Nephron (organoid): ENCODE data around the gene ATP6V0B.
A peak's percentile ranks its signal among the peaks of the same experiment; 100 is the strongest.

Experiments used
- H3K27ac Mint-ChIP-seq, 3 experiments: 2 replicates each; pipeline ENCODE4 v1.8.0; 2020; ENCODE audit warnings: mixed read lengths in 3 of 3, mild to moderate bottlenecking in 2 of 3, moderate library complexity in 1 of 3
- H3K27me3 Mint-ChIP-seq: 2 replicates; pipeline ENCODE4 v1.8.0; 2021; ENCODE audit warnings: low read depth, mild to moderate bottlenecking, moderate library complexity, mixed read lengths
- H3K36me3 Mint-ChIP-seq: 2 replicates; pipeline ENCODE4 v1.8.0; 2020; ENCODE audit warnings: low read depth, mixed read lengths
- H3K4me1 Mint-ChIP-seq: 2 replicates; pipeline ENCODE4 v1.8.0; 2020; ENCODE audit warnings: mixed read lengths
- H3K4me3 Mint-ChIP-seq, 3 experiments: 2 replicates each; pipeline ENCODE4 v1.8.0; 2020; ENCODE audit warnings: mild to moderate bottlenecking in 3 of 3, mixed read lengths in 3 of 3, moderate library complexity in 2 of 3
- H3K9me3 Mint-ChIP-seq: 2 replicates; pipeline ENCODE4 v1.8.0; 2020; ENCODE audit warnings: mixed read lengths
- TF ChIP-seq, protein P1 (sequence below), 3 experiments: fragments of 200-600 bp; sonication (generic); IDR thresholded peaks; one replicate each; pipeline ENCODE4 v1.5.0; 2021; ENCODE audit warnings: antibody characterized with exemption in 3 of 3; ENCODE audit not compliant: unreplicated experiment in 3 of 3

ATP6V0B gene

DNA sequence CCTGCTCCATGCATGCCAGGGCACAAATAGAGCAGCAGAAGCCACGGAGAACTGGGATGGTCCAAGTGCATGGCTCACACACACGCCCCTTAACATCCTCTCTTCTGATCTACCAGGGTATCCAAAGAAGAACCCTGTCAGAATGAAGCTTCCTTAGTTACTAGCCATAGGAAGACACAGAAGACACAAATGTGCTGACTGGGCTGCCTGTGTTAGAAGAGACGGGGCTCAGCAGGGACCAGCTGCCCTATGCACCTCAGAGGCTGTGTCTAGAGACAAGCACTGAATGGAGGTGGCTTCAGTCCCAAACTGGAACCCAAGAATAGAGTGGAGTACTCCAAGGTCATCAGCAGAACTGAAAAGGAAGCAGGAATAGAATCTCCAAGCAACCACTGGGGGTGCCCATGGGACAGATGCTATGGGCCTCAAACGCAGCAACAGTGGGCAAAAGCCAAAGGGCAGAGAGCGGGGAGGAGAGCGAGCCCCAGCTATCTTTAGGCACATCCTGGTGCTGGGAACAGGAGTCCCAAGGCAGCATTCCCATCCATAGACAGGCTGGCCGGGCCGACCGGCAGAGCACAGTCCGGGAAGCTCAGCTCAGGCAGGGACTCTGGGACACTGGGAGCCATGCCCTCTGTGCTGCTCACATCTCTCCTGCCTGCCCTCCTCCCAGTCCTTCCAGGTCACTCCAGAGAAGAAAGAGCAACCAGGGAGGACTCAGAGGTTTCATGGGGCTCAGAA, 47.0 kb downstream of the ATP6V0B start:
- Mint-ChIP-seq H3K36me3 (peaks cover 9% of the 10 kb centered on the region), H3K27ac (no peak overlapping the region), H3K4me3 (no peak overlapping the region), H3K9me3 (no peaks in the 10 kb centered on the region), H3K4me1 (no peaks in the 10 kb centered on the region), H3K27me3 (no peaks in the 10 kb centered on the region)
- TF ChIP-seq, protein P1, sequence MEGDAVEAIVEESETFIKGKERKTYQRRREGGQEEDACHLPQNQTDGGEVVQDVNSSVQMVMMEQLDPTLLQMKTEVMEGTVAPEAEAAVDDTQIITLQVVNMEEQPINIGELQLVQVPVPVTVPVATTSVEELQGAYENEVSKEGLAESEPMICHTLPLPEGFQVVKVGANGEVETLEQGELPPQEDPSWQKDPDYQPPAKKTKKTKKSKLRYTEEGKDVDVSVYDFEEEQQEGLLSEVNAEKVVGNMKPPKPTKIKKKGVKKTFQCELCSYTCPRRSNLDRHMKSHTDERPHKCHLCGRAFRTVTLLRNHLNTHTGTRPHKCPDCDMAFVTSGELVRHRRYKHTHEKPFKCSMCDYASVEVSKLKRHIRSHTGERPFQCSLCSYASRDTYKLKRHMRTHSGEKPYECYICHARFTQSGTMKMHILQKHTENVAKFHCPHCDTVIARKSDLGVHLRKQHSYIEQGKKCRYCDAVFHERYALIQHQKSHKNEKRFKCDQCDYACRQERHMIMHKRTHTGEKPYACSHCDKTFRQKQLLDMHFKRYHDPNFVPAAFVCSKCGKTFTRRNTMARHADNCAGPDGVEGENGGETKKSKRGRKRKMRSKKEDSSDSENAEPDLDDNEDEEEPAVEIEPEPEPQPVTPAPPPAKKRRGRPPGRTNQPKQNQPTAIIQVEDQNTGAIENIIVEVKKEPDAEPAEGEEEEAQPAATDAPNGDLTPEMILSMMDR (IDR thresholded peaks at IDR 0.05; ENCODE audit: unreplicated experiment in 3 of 3), result no peak

DNA sequence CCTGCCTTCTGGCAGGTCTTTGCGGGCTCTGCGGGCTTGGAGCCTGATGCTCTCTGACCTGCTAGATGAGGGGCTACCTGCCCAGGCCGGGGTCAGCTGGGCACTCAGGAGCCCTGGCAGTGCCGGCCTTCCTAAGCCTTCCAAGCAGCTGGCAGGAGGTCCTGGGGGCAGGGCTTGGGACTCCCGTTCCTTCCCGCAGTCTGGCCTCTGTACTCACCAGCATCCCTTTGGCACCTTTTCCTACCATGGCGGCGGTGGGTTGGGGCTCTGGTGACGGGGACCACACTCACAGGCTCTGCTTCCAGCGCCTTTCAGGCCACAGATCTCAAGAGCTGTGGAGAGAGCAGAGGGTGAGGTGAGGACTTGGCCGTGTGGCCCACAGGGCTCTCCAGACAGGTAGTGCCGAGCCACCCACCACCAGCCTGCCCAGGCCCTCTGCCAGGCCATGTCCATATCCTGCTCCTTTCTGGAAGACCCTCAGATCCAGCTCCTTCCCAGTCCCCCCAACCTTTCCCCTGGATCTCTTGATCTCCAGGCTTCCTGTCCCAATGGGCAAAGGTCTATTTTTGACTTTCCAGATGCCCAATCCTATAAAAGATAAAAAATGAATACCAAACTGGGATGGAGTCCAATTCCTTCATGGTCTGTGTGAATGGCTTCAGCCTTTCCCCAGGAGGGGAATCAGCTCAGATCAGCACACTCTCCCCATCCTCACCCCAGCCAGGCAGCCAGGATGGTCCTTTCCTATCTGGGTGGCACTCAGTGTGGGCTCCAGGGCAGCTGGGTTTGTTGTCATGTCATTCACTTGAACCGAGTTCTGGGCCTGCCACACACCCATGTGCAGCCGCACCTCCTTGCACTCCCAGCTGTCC, 49.5 kb downstream of the ATP6V0B start:
- Mint-ChIP-seq H3K36me3 (peaks cover 9% of the 10 kb centered on the region), H3K4me1 (peaks cover 13% of the 10 kb centered on the region), H3K9me3 (no peaks in the 10 kb centered on the region), H3K4me3 (no peak overlapping the region), H3K27ac (no peak overlapping the region), H3K27me3 (no peaks in the 10 kb centered on the region)
- TF ChIP-seq, protein P1 (IDR thresholded peaks at IDR 0.05; ENCODE audit: unreplicated experiment in 3 of 3), result no peak

DNA sequence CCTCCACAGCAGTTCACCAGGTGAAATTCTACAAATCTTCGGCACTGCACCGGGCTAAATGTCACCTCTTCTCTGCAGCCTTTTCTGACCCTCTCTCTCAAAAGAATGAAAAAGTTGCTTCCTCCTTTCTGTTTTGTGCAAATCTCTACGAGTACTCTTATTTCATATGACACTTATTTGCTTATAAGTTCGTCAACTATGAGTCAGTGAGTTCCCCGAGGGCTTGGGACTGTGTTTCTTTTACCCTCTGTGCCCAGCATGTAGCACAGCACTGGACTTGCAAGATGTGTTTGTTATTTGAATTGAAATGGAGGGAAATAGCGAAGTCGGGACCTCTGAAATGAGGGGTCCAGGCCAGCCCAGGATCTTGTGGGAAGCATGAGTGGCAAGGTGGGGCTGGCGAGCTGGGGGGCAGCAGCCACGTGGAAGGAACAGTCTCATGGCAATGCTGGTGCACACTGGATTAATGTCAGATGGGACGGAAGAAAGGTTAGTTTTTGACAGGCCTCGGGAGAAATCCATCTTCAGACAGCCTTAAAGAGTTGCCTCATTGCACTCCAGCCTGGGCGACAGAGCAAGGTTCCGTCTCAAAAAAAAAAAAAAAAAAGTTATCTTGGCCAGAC, 50.3 kb downstream of the ATP6V0B start:
- TF ChIP-seq, protein P1 (IDR thresholded peaks at IDR 0.05; ENCODE audit: unreplicated experiment in 3 of 3), result no peak
- Mint-ChIP-seq H3K9me3 (no peaks in the 10 kb centered on the region), H3K4me3 (no peak overlapping the region)

DNA sequence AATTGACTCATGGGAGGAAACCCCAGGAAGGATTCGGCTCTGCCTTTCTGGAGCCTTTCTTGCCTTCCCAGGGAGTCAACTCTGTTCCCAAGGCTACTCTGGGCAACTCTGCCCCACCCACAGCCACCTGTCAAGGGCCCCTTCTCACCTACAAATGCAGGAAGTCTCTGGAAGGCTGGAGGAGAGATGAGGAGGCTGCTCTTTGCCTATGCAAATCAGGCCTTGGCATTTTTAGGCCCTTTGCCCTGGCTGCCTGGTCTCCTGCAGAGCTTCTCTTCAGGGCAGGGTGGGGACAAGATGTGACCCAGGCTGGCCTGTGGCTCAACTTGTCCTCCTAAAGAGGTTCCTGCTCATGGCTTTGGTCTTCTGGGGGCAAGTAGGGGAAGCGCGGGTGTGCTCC, 51.1 kb downstream of the ATP6V0B start:
- Mint-ChIP-seq H3K9me3 (no peaks in the 10 kb centered on the region), H3K4me3 (no peak overlapping the region), H3K36me3 (peaks cover 9% of the 10 kb centered on the region), H3K4me1 (peaks cover 20% of the 10 kb centered on the region), H3K27me3 (no peaks in the 10 kb centered on the region), H3K27ac (no peak overlapping the region)
- TF ChIP-seq, protein P1 (IDR thresholded peaks at IDR 0.05; ENCODE audit: unreplicated experiment in 3 of 3), result no peak

More for the DNA sequence above, 50.3 kb downstream of the ATP6V0B start:
- Mint-ChIP-seq H3K27ac (no peak overlapping the region), H3K27me3 (no peaks in the 10 kb centered on the region), H3K4me1 (peaks cover 20% of the 10 kb centered on the region), H3K36me3 (peaks cover 9% of the 10 kb centered on the region)

DNA sequence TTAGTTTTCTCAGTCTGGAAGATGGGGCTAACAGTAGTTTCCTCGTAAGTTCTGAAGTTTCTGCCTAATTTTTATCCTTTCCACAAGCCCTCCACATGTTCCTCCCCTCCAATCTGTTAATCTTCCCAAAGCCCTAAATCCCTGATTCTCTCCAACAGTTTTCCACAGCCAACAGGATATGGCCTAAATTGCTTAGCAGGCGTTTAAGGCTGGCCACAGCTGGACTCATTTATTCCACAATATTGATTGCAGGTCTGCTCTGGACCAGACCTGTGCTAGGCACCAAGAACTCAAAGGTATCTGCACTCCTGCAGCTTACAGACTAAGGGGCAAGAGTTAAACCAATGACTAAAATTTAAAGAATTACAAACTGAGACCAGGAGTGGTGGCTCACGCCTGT, 52.6 kb downstream of the ATP6V0B start:
- Mint-ChIP-seq H3K4me1 (peaks cover 29% of the 10 kb centered on the region), H3K27me3 (no peaks in the 10 kb centered on the region), H3K27ac (no peak overlapping the region), H3K4me3 (peak overlapping the region in 2 of 3 experiments; percentile 49 to 60), H3K9me3 (no peaks in the 10 kb centered on the region), H3K36me3 (peaks cover 4% of the 10 kb centered on the region)
- TF ChIP-seq, protein P1 (IDR thresholded peaks at IDR 0.05; ENCODE audit: unreplicated experiment in 3 of 3), result no peak
